ENCODE measurements around the gene GTF3C6. TPM values are rescaled to one million over a fixed set of nuclear protein-coding genes. Genes with fewer than 3 reads are reported as not detected.

GTF3C6 gene
- total and polyA plus RNA-seq, 10 of the 15 experiments (the other 5 are each of a cell fraction or from before 2014, with no cell fraction given), result 42.8 to 261 (median 116) TPM

GRCh38 chr6:110949679-110950285 is 8.7 kb upstream of the GTF3C6 start:
- no peak for DNase-seq (ENCODE audit: low read depth, low spot score)

More at GRCh38 chr6:110949679-110950285, 8.7 kb upstream of the GTF3C6 start:
- intact Hi-C loops (cut with micrococcal nuclease; ENCODE audit: unreplicated experiment) (loop anchor here (1.0 to 10.0 kb wide), 5 partner anchors 165 to 492 kb away; no protein-coding TSS in a partner anchor), in situ Hi-C loops (cut with MboI) (loop anchor here (5.0 kb wide), 2 partner anchors 267 to 417 kb away; no protein-coding TSS in a partner anchor)
- no peak for TF ChIP-seq IRF4 (IDR thresholded peaks at IDR 0.05; ENCODE audit: low read depth, low read length)
- peak; percentile 27 to 58 (median 51); a peak in 4 of 6 replicates for TF ChIP-seq CTCF (IDR thresholded peaks at IDR 0.05 in 2 of 3, conservative IDR thresholded peaks at IDR 0.05 in 1 of 3; ENCODE audit: control insufficient read depth in 2 of 3, extremely low read depth in 1 of 3, insufficient read depth in 1 of 3, low read depth in 3 of 3, low read length in 3 of 3)
- peak; percentile 73 for TF ChIP-seq ZNF384 (IDR thresholded peaks at IDR 0.05; ENCODE audit: borderline replicate concordance, low read depth, low read length)
- peak; percentile 71; the same call in 1 of the 2 replicates for TF ChIP-seq SMC3 (IDR thresholded peaks at IDR 0.05; ENCODE audit: borderline replicate concordance, low read length)
- peak; percentile 64 for TF ChIP-seq RAD21 (IDR thresholded peaks at IDR 0.05; ENCODE audit: insufficient read depth, low read depth, low read length)
- no peak for TF ChIP-seq MEF2A (IDR thresholded peaks at IDR 0.05; ENCODE audit: insufficient read depth, low read depth, low read length)
- Histone ChIP-seq H3K4me3 (no peak overlapping the region), H3K9me3 (replicated peaks; ENCODE audit: control insufficient read depth, insufficient read depth, low read length) (no peaks in the 10 kb centered on the region), H3K36me3 (ENCODE audit: control insufficient read depth in 2 of 2, insufficient read depth in 2 of 2, low read length in 1 of 2) (no peaks in the 10 kb centered on the region), H3K27me3 (replicated peaks in 1 of 2; ENCODE audit: control insufficient read depth in 2 of 2, insufficient read depth in 2 of 2, low read length in 1 of 2) (no peaks in the 10 kb centered on the region), H3K79me2 (ENCODE audit: control insufficient read depth, insufficient read depth, low read length) (no peaks in the 10 kb centered on the region), H3K27ac (ENCODE audit: control insufficient read depth, insufficient read depth) (no peak overlapping the region), H2AFZ (ENCODE audit: control insufficient read depth, low read depth, low read length) (peak overlapping the region; percentile 15; the same call in 1 of the 2 replicates), H3K4me1 (ENCODE audit: control insufficient read depth, insufficient read depth, low read length) (peaks cover 6% of the 10 kb centered on the region), H4K20me1 (ENCODE audit: control insufficient read depth, insufficient read depth) (no peaks in the 10 kb centered on the region), H3K9ac (ENCODE audit: control insufficient read depth, insufficient read depth, low read length) (no peak overlapping the region), H3K4me2 (ENCODE audit: control insufficient read depth, insufficient read depth) (no peak overlapping the region)
- ChIA-PET POLR2A (interaction anchor here (0.7 kb wide), 2 partner anchors 260 to 278 kb away, joined by 3 to 5 read pairs; no protein-coding TSS in a partner anchor), CTCF (interaction anchor here (0.7 to 5.8 kb wide), 20 partner anchors 8 to 493 kb away, joined by 3 to 91 read pairs (median 4); partner anchors contain the start of gene GTF3C6), RAD21 (ENCODE audit: unreplicated experiment) (interaction anchor here (0.7 to 5.7 kb wide), 11 partner anchors 8 to 956 kb away, joined by 3 to 71 read pairs (median 3); partner anchors contain the start of genes AMD1 and GTF3C6), SMC1A (ENCODE audit: uncharacterized antibody, unreplicated experiment) (interaction anchor here (0.6 to 9.2 kb wide), 10 partner anchors 22 to 769 kb away, joined by 3 to 117 read pairs (median 4); partner anchors contain the start of gene CDC40)
- 39% methylated on average over 8 of the region's 8 CpGs for WGBS (ENCODE audit: insufficient coverage, insufficient replicate concordance, low lambda C conversion rate, missing lambda C conversion rate)
- FAIRE-seq, result no peak
- BruUV-seq (replicated peaks), result no TSS peak
- ATAC-seq, result no peak

Measured in GM12878 (cell line).